Measurements from ENCODE around the gene OBSL1.
A peak's percentile ranks its signal among the peaks of the same experiment; 100 is the strongest.

The OBSL1 gene

DNA sequence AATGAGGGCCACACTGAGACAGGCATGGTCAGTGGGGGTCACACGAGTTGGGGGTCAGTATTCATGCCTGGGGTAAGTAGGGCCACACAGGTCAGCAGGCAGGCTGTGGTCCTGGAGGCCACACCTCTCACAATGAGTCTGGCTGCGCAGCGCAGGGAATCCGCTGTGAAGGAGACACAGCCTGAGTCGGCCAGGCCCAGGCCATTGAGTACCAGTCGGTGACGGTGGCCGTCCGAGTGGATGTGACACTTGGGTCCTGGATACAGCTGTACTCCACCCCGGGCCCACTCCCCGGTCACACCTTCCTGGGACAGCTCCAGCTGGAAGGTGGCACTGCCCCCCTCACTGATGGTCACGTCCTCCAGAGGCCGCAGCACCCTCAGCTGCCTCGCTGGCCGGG, 17.0 kb downstream of the OBSL1 start:
- no peaks in the 10 kb centered on the region for H3K36me3 ChIP-seq (ENCODE audit: insufficient read depth, low read length)
- H3K9me3 ChIP-seq (ENCODE audit: control insufficient read depth, insufficient read depth, low read length), result no peaks in the 10 kb centered on the region
- H3K9ac ChIP-seq (ENCODE audit: low read depth, low read length), result no peak overlapping the region
- peaks cover 6% of the 10 kb centered on the region; the same call in 1 of the 2 replicates for H3K4me1 ChIP-seq (ENCODE audit: insufficient read depth, low read length)

DNA sequence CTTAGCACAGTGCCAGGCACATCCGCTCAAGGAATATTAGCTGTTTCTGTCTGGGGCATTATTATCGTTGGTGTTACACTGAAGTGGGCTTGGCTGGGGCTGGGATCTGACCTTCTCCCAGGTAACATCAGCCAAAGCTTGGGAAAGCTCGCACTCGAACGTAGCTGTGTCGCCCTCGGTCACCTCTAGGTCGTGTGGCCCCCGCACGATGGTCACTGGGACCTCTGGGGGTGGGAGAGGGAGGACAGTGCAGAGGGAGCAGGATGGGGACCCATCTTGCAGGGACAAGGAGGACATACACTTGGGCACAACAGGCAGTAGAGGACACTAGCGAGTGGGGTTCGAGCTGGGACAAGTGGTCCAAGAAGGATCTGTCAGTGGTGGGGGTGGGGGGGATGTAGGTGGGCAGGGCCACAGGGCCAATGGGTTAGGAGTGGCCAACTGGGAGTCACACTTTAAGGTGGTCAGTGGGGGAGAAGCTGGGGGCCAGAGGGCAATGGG, 17.8 kb downstream of the OBSL1 start:
- Histone ChIP-seq H3K36me3 (ENCODE audit: insufficient read depth, low read length) (no peaks in the 10 kb centered on the region), H3K4me1 (ENCODE audit: insufficient read depth, low read length) (peaks cover 6% of the 10 kb centered on the region; the same call in 1 of the 2 replicates), H3K9ac (ENCODE audit: low read depth, low read length) (peak overlapping the region; percentile 96; the same call in 1 of the 2 replicates), H3K9me3 (ENCODE audit: control insufficient read depth, insufficient read depth, low read length) (no peaks in the 10 kb centered on the region)

DNA sequence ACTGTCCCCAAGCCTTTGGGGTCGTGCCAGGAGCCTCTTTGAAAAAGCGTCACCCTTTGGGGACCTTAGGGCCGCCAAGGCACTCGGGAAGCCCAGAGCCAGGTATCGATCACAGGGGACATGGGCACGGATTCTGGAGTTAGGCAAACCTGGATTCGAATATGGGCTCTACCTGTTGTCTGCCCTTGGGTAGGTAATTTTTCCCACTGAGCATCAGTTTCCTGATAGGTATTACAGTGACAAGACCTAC, 18.2 kb downstream of the OBSL1 start:
- Histone ChIP-seq H3K36me3 (ENCODE audit: insufficient read depth, low read length) (no peaks in the 10 kb centered on the region), H3K9me3 (ENCODE audit: control insufficient read depth, insufficient read depth, low read length) (no peaks in the 10 kb centered on the region), H3K9ac (ENCODE audit: low read depth, low read length) (peak overlapping the region; percentile 96; the same call in 1 of the 2 replicates), H3K4me1 (ENCODE audit: insufficient read depth, low read length) (peaks cover 6% of the 10 kb centered on the region; the same call in 1 of the 2 replicates)

DNA sequence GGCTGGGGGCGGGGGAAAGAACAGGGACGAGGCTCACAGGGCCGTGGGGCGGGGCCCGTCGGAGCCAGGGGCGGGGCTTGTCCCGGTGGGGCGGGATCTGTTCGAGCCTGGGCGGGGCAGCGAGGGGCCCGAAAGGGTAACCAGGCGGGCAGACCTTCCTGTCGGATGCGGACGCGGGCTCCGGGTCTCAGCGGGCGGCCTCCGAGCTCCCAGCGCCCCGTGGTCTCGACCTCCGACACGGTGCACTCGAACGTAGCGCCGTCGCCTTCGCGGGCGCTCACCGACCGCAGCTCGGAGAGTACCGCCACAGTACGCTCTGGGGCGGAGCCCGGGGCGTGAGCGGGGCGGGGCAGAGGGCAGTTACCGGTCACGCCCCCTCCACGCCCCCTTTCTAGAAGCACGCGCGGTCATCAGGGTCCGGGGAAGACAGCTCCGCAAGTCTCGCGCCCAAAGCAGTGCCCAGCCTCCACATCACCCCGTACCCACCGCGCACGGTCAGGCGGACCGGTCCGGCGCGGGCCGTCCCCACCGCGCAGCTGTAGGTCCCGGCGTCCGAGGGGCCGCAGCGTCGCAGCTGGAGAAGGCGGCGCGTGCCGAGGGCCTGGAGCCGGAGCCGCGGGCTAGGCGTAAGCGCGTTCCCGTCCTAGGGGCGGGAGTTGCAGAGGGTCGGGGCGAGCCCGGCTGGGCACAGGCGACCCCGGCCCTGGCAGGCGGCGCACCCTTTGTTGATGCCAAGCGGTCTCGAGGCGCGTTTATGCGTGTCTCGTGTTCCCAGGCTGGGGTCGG, 18.8 kb downstream of the OBSL1 start:
- H3K4me1 ChIP-seq (ENCODE audit: insufficient read depth, low read length), result peaks cover 6% of the 10 kb centered on the region; the same call in 1 of the 2 replicates
- H3K36me3 ChIP-seq (ENCODE audit: insufficient read depth, low read length), result no peaks in the 10 kb centered on the region
- H3K9ac ChIP-seq (ENCODE audit: low read depth, low read length), result peak overlapping the region; percentile 96
- H3K9me3 ChIP-seq (ENCODE audit: control insufficient read depth, insufficient read depth, low read length), result no peaks in the 10 kb centered on the region

DNA sequence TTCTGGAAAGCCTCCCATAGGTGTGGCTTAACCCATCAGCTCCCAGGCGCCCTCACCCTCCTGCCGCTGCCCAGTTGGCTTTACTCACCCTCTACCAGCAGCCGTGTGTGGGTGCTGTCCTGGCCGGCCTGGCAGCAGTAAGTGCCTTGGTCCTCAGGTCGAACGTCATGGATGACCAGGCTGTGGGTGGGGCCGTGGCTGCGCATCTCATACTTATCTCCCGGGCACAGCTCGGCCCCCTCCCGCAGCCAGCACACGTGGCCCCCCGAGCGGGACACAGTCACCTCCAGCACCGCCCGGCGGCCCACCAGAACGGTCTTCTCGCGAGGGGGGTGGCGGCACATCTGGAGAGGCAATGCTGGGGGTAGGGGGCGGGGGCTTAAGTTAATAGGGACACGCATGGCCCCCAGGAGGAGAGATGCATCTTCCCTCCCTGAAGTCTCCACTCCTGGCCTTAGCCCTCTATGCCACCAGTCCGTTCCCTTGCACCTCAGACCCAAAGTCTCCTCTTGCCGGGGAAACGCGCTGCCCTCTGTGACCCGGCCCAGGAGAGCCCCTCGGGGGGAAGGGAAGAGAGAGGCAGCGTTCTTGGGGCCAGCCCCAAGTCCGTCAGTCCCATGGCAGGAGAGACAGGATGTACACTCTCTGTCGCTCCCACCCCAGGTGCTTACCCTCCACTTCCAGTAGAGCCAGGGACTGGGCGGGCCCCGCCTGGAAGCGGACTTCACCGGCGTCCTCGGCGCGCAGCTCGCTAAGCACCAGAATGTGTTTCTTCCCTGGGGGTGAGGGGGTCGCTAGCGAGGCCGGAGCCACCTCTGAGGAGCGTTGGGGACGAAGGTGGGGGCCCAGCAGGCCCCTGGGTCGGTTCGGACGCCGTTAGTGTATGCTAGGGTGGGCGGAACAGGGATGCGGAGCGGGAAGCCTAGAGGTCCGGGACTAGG, 19.6 kb downstream of the OBSL1 start:
- Histone ChIP-seq H3K4me1 (ENCODE audit: insufficient read depth, low read length) (peaks cover 6% of the 10 kb centered on the region; the same call in 1 of the 2 replicates), H3K9me3 (ENCODE audit: control insufficient read depth, insufficient read depth, low read length) (no peaks in the 10 kb centered on the region), H3K9ac (ENCODE audit: low read depth, low read length) (peak overlapping the region; percentile 96), H3K36me3 (ENCODE audit: insufficient read depth, low read length) (no peaks in the 10 kb centered on the region)

DNA sequence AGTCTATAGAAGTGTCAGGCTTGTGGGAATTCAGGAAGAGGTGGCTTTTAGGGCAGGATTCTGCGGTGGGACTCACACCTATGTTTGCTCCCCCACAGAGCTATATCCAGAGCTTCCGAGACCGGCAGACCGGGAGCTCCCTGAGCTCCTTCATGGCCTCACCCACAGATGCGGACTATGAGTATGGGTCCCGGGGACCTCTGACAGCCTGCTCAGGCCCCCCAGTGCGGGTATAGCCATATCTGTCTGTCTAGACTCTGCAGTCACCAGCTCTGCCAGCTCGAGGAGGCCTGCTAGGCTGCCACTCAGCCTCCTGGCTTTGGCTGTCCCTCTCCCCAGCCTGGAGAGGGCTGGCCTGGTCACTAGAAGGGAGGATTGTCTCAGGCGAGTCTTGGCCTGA, 21.7 kb downstream of the OBSL1 start:
- H3K9ac ChIP-seq (ENCODE audit: low read depth, low read length), result no peak overlapping the region
- H3K36me3 ChIP-seq (ENCODE audit: insufficient read depth, low read length), result no peaks in the 10 kb centered on the region
- peaks cover 6% of the 10 kb centered on the region; the same call in 1 of the 2 replicates for H3K4me1 ChIP-seq (ENCODE audit: insufficient read depth, low read length)

DNA sequence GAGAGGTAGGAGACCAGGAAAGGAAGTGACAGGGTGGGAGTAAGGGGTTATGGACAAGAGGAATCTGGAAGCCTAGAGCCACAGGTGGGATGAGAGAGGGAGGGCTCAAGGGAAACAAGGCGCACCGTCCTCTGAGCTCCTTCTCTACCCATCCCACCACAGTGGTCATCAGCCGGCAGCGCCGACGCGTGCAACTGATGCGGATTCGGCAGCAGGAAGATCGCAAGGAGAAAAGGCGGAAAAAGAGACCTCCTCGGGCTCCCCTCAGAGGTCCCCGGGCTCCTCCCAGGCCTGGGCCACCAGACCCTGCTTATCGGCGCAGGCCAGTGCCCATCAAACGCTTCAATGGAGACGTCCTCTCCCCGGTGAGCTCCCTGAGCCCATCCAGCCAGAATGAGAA, 22.3 kb downstream of the OBSL1 start:
- Histone ChIP-seq H3K36me3 (ENCODE audit: insufficient read depth, low read length) (no peaks in the 10 kb centered on the region), H3K9me3 (ENCODE audit: control insufficient read depth, insufficient read depth, low read length) (no peaks in the 10 kb centered on the region), H3K4me1 (ENCODE audit: insufficient read depth, low read length) (peaks cover 6% of the 10 kb centered on the region; the same call in 1 of the 2 replicates), H3K9ac (ENCODE audit: low read depth, low read length) (no peak overlapping the region)

More for the DNA sequence above, 21.7 kb downstream of the OBSL1 start:
- no peaks in the 10 kb centered on the region for H3K9me3 ChIP-seq (ENCODE audit: control insufficient read depth, insufficient read depth, low read length)

DNA sequence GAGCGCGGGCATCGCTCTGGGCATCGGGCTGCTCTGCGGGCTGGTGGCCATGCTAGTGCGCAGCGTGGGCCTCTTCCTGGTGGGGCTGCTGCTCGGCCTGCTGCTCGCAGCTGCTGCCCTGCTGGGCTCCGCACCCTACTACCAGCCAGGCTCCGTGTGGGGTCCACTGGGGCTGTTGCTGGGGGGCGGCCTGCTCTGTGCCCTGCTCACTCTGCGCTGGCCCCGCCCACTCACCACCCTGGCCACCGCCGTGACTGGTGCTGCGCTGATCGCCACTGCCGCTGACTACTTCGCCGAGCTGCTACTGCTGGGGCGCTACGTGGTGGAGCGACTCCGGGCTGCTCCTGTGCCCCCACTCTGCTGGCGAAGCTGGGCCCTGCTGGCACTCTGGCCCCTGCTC, 23.7 kb downstream of the OBSL1 start:
- Histone ChIP-seq H3K9ac (ENCODE audit: low read depth, low read length) (no peak overlapping the region), H3K9me3 (ENCODE audit: control insufficient read depth, insufficient read depth, low read length) (no peaks in the 10 kb centered on the region), H3K36me3 (ENCODE audit: insufficient read depth, low read length) (no peaks in the 10 kb centered on the region), H3K4me1 (ENCODE audit: insufficient read depth, low read length) (no peaks in the 10 kb centered on the region)

DNA sequence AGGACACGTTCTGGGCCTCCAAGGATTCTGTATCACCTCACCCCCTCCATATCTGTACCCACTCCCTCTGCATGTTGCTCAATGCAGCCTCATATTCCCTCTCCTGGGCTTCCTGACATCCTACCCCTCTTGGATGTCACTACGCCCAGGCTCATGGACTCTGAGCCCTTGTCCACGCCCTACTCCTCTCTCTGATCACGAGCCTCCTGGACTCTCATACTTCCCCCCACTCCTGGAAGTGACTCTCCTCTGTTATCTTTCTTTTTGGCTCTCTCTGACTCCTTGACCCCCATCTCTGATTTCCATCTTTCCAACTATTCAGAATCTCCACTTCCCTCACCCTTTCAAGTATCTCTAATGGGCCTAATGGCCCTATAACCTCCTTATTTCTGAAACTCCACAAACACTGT, 25.4 kb downstream of the OBSL1 start:
- no peak overlapping the region for H3K9ac ChIP-seq (ENCODE audit: low read depth, low read length)
- H3K4me1 ChIP-seq (ENCODE audit: insufficient read depth, low read length), result peaks cover 4% of the 10 kb centered on the region; the same call in 1 of the 2 replicates
- H3K9me3 ChIP-seq (ENCODE audit: control insufficient read depth, insufficient read depth, low read length), result no peaks in the 10 kb centered on the region
- peaks cover 4% of the 10 kb centered on the region for H3K36me3 ChIP-seq (ENCODE audit: insufficient read depth, low read length)

DNA sequence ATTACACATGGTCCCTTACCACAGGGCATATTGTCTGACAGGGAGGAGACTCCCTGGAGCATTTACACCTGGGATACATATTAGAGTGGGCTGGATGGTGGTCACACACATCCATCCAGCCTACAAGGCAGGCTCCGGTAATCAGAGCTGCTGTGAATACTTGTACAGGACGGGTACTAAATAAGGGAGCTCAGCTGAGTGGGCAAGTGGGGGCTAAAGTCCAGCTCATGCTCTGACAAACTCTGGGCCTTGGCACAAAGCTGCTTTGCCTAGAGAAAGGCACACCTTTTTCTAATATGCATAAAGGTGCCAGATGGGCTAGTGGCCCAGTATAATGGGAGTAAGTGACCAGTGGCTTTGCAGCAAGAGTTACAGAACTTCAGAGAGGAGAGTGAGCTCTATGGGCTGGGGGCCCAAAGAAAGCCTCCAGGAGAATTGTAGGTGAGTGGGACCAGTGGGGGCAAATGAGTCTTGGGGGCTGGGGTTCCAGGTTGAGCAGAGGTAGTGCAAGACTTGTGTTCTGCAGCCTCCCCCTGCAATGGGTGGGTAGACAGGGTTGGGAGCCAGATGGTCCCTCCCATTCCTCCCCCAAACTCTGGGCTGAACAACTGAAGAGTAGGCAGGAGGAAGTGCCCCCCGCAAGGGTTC, 25.9 kb downstream of the OBSL1 start:
- peaks cover 4% of the 10 kb centered on the region; the same call in 1 of the 2 replicates for H3K4me1 ChIP-seq (ENCODE audit: insufficient read depth, low read length)
- H3K9me3 ChIP-seq (ENCODE audit: control insufficient read depth, insufficient read depth, low read length), result no peaks in the 10 kb centered on the region
- no peak overlapping the region for H3K9ac ChIP-seq (ENCODE audit: low read depth, low read length)
- H3K36me3 ChIP-seq (ENCODE audit: insufficient read depth, low read length), result peaks cover 9% of the 10 kb centered on the region

DNA sequence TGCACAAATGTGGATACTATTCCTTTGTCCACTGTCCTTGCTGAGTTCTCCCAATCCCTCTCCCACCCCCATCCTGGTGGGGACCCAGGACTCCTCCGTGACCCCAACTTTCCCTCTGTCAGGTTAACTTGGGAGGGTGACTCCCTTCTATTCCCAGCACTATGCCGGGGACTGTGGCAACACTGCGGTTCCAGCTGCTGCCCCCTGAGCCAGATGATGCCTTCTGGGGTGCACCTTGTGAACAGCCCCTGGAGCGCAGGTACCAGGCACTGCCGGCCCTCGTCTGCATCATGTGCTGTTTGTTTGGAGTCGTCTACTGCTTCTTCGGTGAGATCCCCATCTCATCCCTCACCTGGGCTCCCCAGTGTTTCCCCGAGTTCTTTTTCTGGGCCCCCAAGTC, 26.8 kb downstream of the OBSL1 start:
- Histone ChIP-seq H3K9ac (ENCODE audit: low read depth, low read length) (peak overlapping the region; percentile 66; the same call in 1 of the 2 replicates), H3K9me3 (ENCODE audit: control insufficient read depth, insufficient read depth, low read length) (no peaks in the 10 kb centered on the region), H3K36me3 (ENCODE audit: insufficient read depth, low read length) (peaks cover 9% of the 10 kb centered on the region)

DNA sequence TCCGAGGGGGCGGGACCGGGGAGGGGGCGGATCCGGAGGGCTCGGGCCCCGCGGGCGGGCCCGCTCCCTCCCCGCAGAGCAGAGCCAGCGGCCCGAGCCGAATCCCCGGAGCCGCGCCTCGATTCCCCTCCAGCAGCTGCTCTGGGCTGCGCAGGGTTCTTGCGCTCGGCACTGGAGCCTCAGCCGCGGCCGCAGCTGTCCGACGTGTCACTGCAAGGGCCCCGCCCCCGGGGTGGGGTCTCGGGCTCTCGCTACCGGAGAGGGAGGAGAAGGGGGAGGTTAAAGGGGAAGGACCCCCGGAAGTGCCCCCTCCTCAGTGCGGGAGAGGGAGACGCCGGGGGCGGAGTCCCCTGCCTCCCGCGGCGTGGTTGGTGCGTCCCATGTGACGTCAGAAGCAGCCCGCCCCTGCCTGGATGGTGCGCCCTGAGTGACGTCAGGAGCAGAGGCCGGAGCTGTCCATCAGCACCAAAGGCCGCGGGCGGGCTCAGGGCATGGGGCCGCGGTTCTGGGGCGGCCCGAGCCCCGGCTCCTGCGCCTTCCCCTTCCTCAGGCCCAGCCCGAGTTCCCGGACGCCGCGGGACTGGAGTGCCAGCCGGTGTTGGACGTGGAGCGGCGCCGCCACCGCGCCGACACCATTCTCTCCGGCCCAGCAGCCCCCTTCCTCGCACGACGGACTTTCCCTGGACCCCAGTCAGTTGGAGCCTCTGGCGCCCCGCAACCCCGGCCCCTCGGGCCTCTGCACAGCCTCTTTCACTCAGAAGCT, 27.6 kb downstream of the OBSL1 start, which contains the start of the genes CHPF and TMEM198:
TSS of gene CHPF (minus strand) at position 214 of the 763 bp plus-strand sequence. CDS start 271 bp downstream, outside the sequence.
TSS of gene TMEM198 (plus strand) at position 433 of the 763 bp plus-strand sequence. CDS start 700 bp downstream, outside the sequence.
- H3K9me3 ChIP-seq (ENCODE audit: control insufficient read depth, insufficient read depth, low read length), result no peaks in the 10 kb centered on the region
- peaks cover 9% of the 10 kb centered on the region for H3K36me3 ChIP-seq (ENCODE audit: insufficient read depth, low read length)
- peaks cover 7% of the 10 kb centered on the region; the same call in 1 of the 2 replicates for H3K4me1 ChIP-seq (ENCODE audit: insufficient read depth, low read length)

More for the DNA sequence above, 26.8 kb downstream of the OBSL1 start:
- peaks cover 4% of the 10 kb centered on the region; the same call in 1 of the 2 replicates for H3K4me1 ChIP-seq (ENCODE audit: insufficient read depth, low read length)

DNA sequence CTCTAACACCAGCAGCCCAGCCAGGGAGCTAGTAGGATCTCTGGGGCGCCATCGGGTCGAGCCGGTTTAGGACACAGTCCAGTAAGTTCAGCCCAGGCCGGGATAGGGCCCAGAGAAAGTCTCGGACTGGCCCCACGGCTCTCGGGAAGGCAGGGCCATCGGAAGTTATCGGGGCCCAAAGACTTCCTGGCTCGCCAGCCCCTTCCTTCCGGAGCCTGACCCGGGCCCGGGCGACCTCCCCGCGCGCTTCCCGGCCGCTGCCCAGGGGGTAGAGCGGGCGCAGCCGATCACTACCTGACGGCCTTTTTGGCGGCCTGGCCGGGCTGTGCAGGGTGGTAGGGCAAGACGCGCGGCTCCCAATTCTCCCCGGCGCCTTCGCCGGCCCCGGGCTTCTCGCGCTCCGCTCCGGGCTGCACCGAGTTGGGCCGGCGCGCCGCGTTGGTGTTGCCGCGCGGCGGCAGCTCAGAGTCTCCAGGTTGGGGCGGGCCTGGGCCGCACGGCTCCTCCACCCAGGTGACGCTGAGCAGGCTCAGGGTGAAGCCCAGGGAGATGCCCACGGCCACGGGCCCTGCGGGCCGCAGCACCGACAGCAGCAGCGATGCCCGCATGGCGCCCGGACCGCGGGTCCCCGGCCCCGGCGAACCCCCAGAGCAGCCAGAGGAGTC, 28.3 kb downstream of the OBSL1 start:
- no peaks in the 10 kb centered on the region for H3K9me3 ChIP-seq (ENCODE audit: control insufficient read depth, insufficient read depth, low read length)
- peaks cover 12% of the 10 kb centered on the region; the same call in 1 of the 2 replicates for H3K4me1 ChIP-seq (ENCODE audit: insufficient read depth, low read length)
- peaks cover 9% of the 10 kb centered on the region for H3K36me3 ChIP-seq (ENCODE audit: insufficient read depth, low read length)
- H3K9ac ChIP-seq (ENCODE audit: low read depth, low read length), result peak overlapping the region; percentile 66

More for the DNA sequence above, 27.6 kb downstream of the OBSL1 start, which contains the start of the genes CHPF and TMEM198:
- H3K9ac ChIP-seq (ENCODE audit: low read depth, low read length), result peak within 1 kb of the TSS; percentile 66
